22Rv1 (cell line): Measurements from ENCODE around the gene MED27.
"Not testable (repeated sequence)": the region's sequence is repeated elsewhere in the genome, so short reads cannot be mapped to it uniquely, and the experiment has no call there.

Experiments used
- CTCF ChIP-seq: fragments of 450-650 bp; IDR thresholded peaks from 2 replicates; pipeline ENCODE4 v1.5.1; 2017; ENCODE audit warnings: mild to moderate bottlenecking
- ZFX ChIP-seq: fragments of 450-650 bp; IDR thresholded peaks from 2 replicates; pipeline ENCODE4 v1.6.1; 2017; ENCODE audit warnings: antibody characterized with exemption, borderline replicate concordance

DNA sequence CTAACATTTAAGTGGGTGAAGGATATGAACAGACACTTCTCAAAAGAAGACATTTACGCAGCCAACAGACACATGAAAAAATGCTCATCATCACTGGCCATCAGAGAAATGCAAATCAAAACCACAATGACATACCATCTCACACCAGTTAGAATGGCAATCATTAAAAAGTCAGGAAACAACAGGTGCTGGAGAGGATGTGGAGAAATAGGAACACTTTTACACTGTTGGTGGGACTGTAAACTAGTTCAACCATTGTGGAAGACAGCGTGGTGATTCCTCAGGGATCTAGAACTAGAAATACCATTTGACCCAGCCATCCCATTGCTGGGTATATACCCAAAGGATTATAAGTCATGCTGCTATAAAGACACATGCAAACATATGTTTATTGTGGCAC is 69.5 kb downstream of the MED27 start:
- TF ChIP-seq CTCF, ZFX: not testable (repeated sequence)
